Adrenal gland (tissue), 12 donors: ENCODE measurements around the gene SNX8. TPM values are rescaled to one million over a fixed set of nuclear protein-coding genes. Genes with fewer than 3 reads are reported as not detected.

Source experiments
- DNase-seq, 7 donors: peaks; one replicate each; pipeline ENCODE4 v3.0.0-alpha.2; 2019 to 2020
- H3K27ac ChIP-seq, 5 donors: fragments of 200-600 bp; sonication (generic) in 4 of 5; 1 replicate in 3 of 5; 2 replicates in 2 of 5; pipeline versions ENCODE4 v1.5.1 to v1.8.0; 2016 to 2020; ENCODE audit warnings: mild to moderate bottlenecking in 1 of 5
- H3K27me3 ChIP-seq: fragments of 200-600 bp; 2 replicates; pipeline ENCODE4 v1.8.0; 2021
- H3K36me3 ChIP-seq, 2 donors: fragments of 200-600 bp; replicated peaks in 1 of 2; 1 replicate in 1 of 2; 2 replicates in 1 of 2; pipeline versions ENCODE4 v1.5.1 to v1.8.0; 2018 to 2022
- H3K4me1 ChIP-seq, 2 donors: fragments of 200-600 bp; replicated peaks in 1 of 2; 1 replicate in 1 of 2; 2 replicates in 1 of 2; pipeline versions ENCODE4 v1.5.1 to v1.8.0; 2018 to 2021
- H3K4me3 ChIP-seq, 4 donors: fragments of 200-600 bp; sonication (generic) in 3 of 4; one replicate each; pipeline ENCODE4 v1.5.1; 2016 to 2018
- H3K9me3 ChIP-seq, 3 donors: fragments of 200-600 bp; sonication (generic) in 1 of 3; replicated peaks in 1 of 3; 1 replicate in 2 of 3; 2 replicates in 1 of 3; pipeline versions ENCODE4 v1.5.1 to v1.8.0; 2016 to 2021
- POLR2A ChIP-seq, 2 donors: fragments of 450-650 bp; IDR thresholded peaks; one replicate each; pipeline ENCODE4 v1.6.1; 2017; ENCODE audit warnings: antibody characterized with exemption in 2 of 2, mild to moderate bottlenecking in 2 of 2, moderate library complexity in 1 of 2
- WGBS, 4 donors: extraction: QIAGEN DNeasy Blood & Tissue Kit in 2 of 4; methylation state at CpG; one replicate each; pipeline versions ENCODE4 v1.1.5 to v1.1.7; 2013 to 2017; 5-methylcytosine and 5-hydroxymethylcytosine counted together
- intact Hi-C, 2 donors: fragments of 100-400 bp; cut with DNase I; formaldehyde crosslinking; loops; one replicate each; pipeline versions ENCODE4 v1.14.1 to v1.15.0; 2022 to 2023
- polyA plus RNA-seq, 3 donors: library from polyadenylated mRNA; stranded (reverse); fragments of 200-250 nt in 2 of 3; fragments of 350-450 nt in 1 of 3; fragmentation: Illumina TruSeq in 1 of 3; extraction: RNeasy Lipid Tissue Mini Kit (QIAGEN cat#74804) in 1 of 3; gene quantifications; one replicate each; pipeline ENCODE4 v1.2.3, GENCODE V29; 2013 to 2014
- total RNA-seq, 9 donors: library from RNA; depleted of rRNA in 4 of 9; stranded (reverse); fragments of >200 nt in 4 of 9; fragments of 120-200 nt in 1 of 9; fragmentation: NEBNext Ultra II Directional in 1 of 9; extraction: Animal tissue kit (Norgen Biotek cat#: 25700) in 1 of 9; gene quantifications; one replicate each; pipeline versions ENCODE4 v1.1.0 to v1.2.4, GENCODE V29; 2013 to 2023
- TF ChIP-seq, protein P1 (sequence below), 6 experiments: fragments of 450-650 bp in 4 of 6; fragments of 200-600 bp in 2 of 6; sonication (generic) in 1 of 6; IDR thresholded peaks; 1 replicate in 5 of 6; 2 replicates in 1 of 6; pipeline versions ENCODE4 v1.5.1 to v1.8.0; 2016 to 2021; ENCODE audit warnings: antibody characterized with exemption in 6 of 6, mild to moderate bottlenecking in 2 of 6, moderate library complexity in 1 of 6
- donor health status: healthy with polysubstance abuse.
- donor health status: Bipolar disorder and iron deficiency.
- donor health status: DM: yes; HTN: yes; CAD: no.
- donor health status: DM: no; HTN: no; CAD: no.
- donor health status: DM: no; HTN: no; CAD: no.
- donor health status: DM: yes; HTN: yes; CAD: no.

SNX8 gene
- total and polyA plus RNA-seq, 12 donors = 5.3 to 40.5 (median 25.9) TPM

GRCh38 chr7:2209961-2210323, 104.3 kb downstream of the SNX8 start:
- Histone ChIP-seq H3K36me3 (peaks cover 0 to 33% of the 10 kb centered on the region in 2 donors), H3K27me3 (no peaks in the 10 kb centered on the region), H3K4me3 (no peak overlapping the region), H3K9me3 (no peaks in the 10 kb centered on the region), H3K27ac (no peak overlapping the region), H3K4me1 (no peaks in the 10 kb centered on the region)
- intact Hi-C loops = loop anchor here (2.0 to 10.0 kb wide), 4 partner anchors 535 to 635 kb away; partner anchors contain the start of genes ELFN1 (in 1 of the 2) and PSMG3 (in 1 of the 2)
- WGBS, 4 donors = 86 to 97% (median 90%) methylated on average over 8 of the region's 8 CpGs
- no peak for TF ChIP-seq POLR2A (IDR thresholded peaks at IDR 0.05)
- TF ChIP-seq, protein P1, sequence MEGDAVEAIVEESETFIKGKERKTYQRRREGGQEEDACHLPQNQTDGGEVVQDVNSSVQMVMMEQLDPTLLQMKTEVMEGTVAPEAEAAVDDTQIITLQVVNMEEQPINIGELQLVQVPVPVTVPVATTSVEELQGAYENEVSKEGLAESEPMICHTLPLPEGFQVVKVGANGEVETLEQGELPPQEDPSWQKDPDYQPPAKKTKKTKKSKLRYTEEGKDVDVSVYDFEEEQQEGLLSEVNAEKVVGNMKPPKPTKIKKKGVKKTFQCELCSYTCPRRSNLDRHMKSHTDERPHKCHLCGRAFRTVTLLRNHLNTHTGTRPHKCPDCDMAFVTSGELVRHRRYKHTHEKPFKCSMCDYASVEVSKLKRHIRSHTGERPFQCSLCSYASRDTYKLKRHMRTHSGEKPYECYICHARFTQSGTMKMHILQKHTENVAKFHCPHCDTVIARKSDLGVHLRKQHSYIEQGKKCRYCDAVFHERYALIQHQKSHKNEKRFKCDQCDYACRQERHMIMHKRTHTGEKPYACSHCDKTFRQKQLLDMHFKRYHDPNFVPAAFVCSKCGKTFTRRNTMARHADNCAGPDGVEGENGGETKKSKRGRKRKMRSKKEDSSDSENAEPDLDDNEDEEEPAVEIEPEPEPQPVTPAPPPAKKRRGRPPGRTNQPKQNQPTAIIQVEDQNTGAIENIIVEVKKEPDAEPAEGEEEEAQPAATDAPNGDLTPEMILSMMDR (IDR thresholded peaks at IDR 0.05) = no peak
- no peak for DNase-seq

DNA sequence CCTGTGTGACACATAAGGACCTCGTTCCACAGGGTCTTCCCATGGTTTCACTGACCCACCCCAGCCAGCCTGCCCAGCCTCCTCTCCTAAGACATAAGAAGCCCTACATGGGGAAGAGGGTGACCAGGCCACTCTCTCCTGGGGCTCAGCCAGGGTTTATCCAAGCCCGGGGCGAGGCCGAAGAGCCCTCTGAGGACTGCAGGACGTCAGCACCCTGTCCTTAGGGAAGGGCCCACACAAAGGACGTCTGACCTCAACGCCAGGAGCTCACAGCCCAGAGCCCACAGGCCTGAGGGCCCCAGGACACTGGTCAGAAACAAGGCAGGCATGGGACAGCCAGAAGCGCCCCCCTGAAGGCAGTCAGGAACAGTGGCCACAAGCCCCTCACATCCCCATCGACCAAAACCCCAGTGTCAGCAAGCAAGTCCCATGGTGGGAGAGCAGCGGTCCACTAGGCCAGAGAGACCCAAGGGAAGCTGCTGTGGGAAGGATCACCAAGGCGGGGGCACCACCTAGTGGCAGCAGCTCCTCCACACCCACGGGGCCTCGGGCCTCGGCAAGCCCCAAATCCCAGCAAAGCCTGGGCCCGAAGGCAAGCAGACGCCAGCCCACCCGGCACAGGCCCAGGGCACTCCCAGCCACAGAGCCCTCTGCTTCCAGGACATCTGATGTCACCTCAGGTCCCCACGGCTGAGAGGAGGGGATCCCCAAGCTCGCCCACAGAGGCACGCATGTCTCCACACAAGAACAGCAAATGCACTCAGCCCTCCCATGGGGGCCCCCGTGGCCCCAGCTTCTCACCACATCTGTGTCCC, 104.9 kb downstream of the SNX8 start:
- Histone ChIP-seq H3K27me3 (no peaks in the 10 kb centered on the region), H3K4me3 (no peak overlapping the region), H3K27ac (no peak overlapping the region), H3K36me3 (peaks cover 0 to 31% of the 10 kb centered on the region in 2 donors), H3K9me3 (no peaks in the 10 kb centered on the region), H3K4me1 (no peaks in the 10 kb centered on the region)
- no peak for TF ChIP-seq POLR2A (IDR thresholded peaks at IDR 0.05)
- TF ChIP-seq, protein P1 (IDR thresholded peaks at IDR 0.05) = peak; percentile 42 to 84 (median 68)
- intact Hi-C loops = loop anchor here in 1 of 2 donors (10.0 kb wide), 1 partner anchor 535 kb away; the partner anchor contains the start of gene ELFN1
- DNase-seq = peak; percentile 56 to 84 (median 74)
- 42 to 57% (median 53%) methylated on average over 9 to 21 of the region's 21 CpGs for WGBS, 4 donors

- H3K4me1 ChIP-seq = no peaks in the 10 kb centered on the region
- H3K27ac ChIP-seq = no peak overlapping the region
- intact Hi-C loops = loop anchor here in 1 of 2 donors (10.0 kb wide), 1 partner anchor 534 kb away; the partner anchor contains the start of gene ELFN1
- H3K27me3 ChIP-seq = no peaks in the 10 kb centered on the region
- DNase-seq = no peak
- H3K36me3 ChIP-seq = peaks cover 0 to 28% of the 10 kb centered on the region in 2 donors
- TF ChIP-seq, protein P1 (IDR thresholded peaks at IDR 0.05) = no peak
- TF ChIP-seq POLR2A (IDR thresholded peaks at IDR 0.05) = no peak
- H3K4me3 ChIP-seq = no peak overlapping the region
- WGBS, 4 donors = 87 to 94% (median 90%) methylated on average over 11 to 16 of the region's 16 CpGs
- H3K9me3 ChIP-seq = no peaks in the 10 kb centered on the region
Observed at GRCh38 chr7:2208712-2209111, 105.5 kb downstream of the SNX8 start.

DNA sequence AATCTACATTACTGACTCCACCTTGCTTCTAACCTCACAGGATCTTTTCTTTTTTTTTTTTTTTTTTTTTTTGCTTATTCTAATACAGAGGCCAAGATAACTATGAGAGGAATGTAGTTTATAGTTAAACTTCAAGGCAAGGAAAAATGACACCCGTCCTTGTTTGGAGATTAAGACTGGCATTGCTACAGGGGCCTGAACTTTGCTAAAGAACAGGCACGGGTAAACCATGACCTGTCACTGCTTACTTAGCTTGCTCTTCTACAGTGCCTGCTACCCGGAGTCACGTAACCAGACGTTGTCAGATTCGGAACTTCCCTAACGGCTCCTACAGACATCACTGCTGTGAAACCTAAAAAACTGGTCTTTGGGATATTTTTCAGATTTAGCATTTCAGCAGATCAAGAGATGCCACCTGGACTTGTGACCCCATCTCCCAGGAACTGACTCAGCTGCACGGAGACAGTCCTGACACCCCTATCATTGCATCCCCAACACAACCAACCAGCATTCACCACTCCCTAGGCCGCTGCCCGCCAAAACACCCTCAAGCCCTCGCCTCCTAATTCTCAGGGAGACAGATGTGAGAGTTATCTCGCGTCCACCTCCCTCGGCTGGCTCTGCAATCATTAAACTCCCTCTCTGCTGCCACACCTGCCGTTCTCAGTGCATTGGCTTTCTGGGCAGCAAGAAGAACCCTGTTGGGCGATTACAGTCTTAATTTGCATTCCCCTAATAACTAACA, 109.0 kb downstream of the SNX8 start:
- WGBS, 4 donors = 87 to 95% (median 92%) methylated on average over 16 of the region's 16 CpGs
- intact Hi-C loops = loop anchor here in 1 of 2 donors (10.0 kb wide), 1 partner anchor 530 kb away; the partner anchor contains the start of gene ELFN1

More for the DNA sequence above, 109.0 kb downstream of the SNX8 start:
- no peak overlapping the region for H3K27ac ChIP-seq
- TF ChIP-seq, protein P1 (IDR thresholded peaks at IDR 0.05) = no peak
- no peak for TF ChIP-seq POLR2A (IDR thresholded peaks at IDR 0.05)
- no peaks in the 10 kb centered on the region for H3K27me3 ChIP-seq
- no peak overlapping the region for H3K4me3 ChIP-seq
- peaks cover 0 to 10% of the 10 kb centered on the region in 2 donors for H3K36me3 ChIP-seq
- no peaks in the 10 kb centered on the region for H3K9me3 ChIP-seq
- DNase-seq = no peak
- H3K4me1 ChIP-seq = no peaks in the 10 kb centered on the region
